ENCODE data around the gene NIN. TPM values are rescaled to one million over a fixed set of nuclear protein-coding genes. Genes with fewer than 3 reads are reported as not detected.

The NIN gene
- 48.7 and 62.1 TPM in 2 replicates for total RNA-seq

GRCh38 chr14:50830932-50831725, at the start of gene NIN:
TSS of gene NIN (minus strand) at chr14:50831162. CDS start at chr14:50822056, 9,106 bp downstream.

GRCh38 chr14:50871914-50872732, 41.2 kb upstream of the NIN start, which contains the start of gene ABHD12B:
TSS of gene ABHD12B (plus strand) at chr14:50872053. CDS start at chr14:50872175, 122 bp downstream.

Other genes starting within 250 kb of the NIN start
- 19.6 and 19.7 TPM in 2 replicates for gene SAV1, start 162.9 kb downstream of the NIN start, total RNA-seq
- gene ABHD12B, start 40.9 kb upstream of the NIN start, total RNA-seq, result not detected in 2 replicates
- 47.5 and 90.8 TPM in 2 replicates for gene PYGL, start 113.3 kb upstream of the NIN start, total RNA-seq